UCSD-AML1 (cell line): ENCODE measurements around the gene ARL5C.

ENCODE experiments used
- DNase-seq: peaks from one replicate; lab custom pipeline; 2025; ENCODE audit not compliant: unreplicated experiment; lab: John Stamatoyannopoulos, UW

ARL5C gene

GRCh38 chr17:39194089-39194984, 28.4 kb upstream of the ARL5C start:
- no peak for DNase-seq

- DNase-seq: no peak
Measured at GRCh38 chr17:39193346-39193745, 27.4 kb upstream of the ARL5C start.

- no peak for DNase-seq
Measured at GRCh38 chr17:39192901-39193300, 26.9 kb upstream of the ARL5C start.

- DNase-seq: no peak
Measured at GRCh38 chr17:39191750-39192510, 26.0 kb upstream of the ARL5C start.

GRCh38 chr17:39187152-39187830, 21.3 kb upstream of the ARL5C start:
- DNase-seq: peak; percentile 41

GRCh38 chr17:39186481-39187002, 20.6 kb upstream of the ARL5C start:
- DNase-seq: no peak

GRCh38 chr17:39183720-39184119, 17.8 kb upstream of the ARL5C start:
- DNase-seq: no peak

DNA sequence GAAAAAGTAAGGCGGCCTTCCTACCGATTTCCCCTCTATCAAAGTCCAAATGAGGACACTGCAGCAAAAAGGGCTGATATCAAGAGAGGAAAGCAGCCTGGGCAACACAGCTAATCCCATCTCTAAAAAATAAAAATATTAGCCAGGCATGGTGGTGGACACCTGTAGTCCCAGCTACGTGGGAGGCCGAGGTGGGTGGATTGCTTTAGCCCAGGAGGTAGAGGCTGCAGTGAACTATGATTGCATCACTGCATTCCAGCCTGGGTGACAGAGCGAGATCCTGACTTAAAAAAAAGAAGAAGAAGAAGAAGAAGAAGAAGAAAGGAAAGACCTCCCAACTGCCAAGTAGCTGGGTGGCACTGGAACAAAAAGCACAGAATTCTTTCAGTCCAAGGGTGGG, 17.1 kb upstream of the ARL5C start:
- no peak for DNase-seq

DNA sequence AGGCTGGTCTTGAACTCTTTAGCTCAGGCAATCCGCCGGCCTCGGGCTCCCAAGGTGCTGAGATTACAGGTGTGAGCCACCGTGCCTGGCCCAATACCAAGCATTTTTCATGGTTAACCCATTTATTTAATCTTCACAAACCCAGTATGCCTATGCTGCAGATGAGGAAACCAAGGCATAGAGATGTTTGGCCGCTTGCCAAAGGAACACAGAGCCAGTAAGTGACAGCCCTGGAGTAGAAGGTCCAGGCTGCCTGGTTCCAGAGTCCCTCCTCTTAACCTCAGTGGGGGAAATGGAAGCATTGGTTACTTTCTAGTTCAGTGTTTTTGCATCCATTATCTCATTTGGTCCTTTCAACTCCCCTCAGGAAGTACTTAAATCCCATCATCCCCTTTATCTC, 15.3 kb upstream of the ARL5C start:
- no peak for DNase-seq

DNA sequence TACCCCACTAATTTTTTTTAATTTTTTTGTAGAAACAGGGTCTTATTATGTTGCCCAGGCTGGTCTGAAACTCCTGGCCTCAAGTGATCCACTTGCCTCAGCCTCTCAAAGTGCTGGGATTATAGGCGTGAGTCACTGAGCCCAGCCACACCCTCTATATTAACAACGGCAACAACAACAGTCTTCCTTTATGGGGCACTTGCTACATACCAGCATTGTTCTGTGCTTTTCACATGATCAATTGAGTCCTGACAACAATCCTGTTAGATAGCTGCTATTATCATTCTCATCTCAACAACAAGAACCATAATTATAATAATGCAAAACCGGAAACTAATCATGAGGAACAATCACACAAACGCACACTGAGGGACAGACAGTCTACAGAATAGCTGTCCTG, 12.6 kb upstream of the ARL5C start:
- no peak for DNase-seq

DNA sequence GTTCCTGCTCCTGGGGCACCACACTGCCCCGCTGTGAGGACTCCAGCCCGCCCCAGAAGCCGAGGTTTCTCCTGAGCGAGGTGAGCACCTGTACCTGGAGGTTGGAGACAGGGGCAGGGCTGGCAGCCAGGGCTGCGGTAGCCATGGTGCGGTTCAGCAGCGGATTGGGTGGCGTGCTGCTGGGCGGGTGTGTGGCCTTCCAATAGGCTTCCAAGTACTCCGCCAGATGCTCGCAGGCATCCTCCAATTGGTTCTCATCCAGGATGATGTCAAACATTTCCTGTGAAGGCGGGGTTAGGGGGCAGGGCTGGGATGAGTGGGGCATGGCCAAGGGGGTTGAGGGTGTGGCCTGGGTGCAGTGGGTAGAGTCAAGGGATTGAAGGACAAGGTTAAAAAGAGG, 11.3 kb upstream of the ARL5C start:
- DNase-seq: no peak

GRCh38 chr17:39175695-39176093, 9.7 kb upstream of the ARL5C start:
- DNase-seq: no peak

DNA sequence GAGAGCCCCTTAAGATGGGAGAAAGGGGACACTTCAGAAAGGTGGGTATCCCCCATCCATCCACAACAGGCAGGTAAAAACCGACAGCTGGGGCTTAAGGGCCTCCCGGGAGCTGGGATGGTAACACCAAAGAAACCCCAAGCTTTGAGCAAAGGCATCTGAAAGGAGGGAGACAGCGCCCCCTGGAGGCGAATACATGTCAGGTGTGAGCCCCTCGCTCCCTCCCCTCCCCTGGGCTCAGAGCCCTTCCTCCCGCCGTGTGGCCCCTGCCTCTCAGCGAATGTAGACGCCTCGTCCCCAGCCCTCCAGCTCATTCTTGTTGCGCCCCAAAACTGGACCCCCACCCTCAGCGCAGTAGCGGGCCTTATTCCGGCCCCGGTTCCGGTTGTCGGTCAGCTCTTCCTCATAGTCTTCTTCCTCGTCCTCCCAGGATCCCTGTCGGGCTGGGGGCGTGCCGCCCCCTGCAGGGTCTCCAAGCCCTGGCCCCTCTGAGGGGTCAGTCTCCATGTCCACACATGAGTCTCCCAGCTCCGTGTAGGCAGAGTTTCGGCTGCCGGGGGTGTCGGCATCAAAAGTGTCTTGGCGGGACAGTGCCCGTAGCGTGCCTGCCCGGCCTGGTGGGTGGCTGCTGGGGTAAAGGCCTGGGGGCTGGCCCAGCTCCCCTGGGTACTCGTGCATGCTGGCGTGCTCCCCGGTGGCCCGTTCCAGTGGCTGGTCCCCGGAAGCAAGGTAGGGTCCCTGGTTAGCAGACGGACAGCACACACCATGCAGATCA, 9.1 kb upstream of the ARL5C start:
- peak; percentile 73 for DNase-seq

DNA sequence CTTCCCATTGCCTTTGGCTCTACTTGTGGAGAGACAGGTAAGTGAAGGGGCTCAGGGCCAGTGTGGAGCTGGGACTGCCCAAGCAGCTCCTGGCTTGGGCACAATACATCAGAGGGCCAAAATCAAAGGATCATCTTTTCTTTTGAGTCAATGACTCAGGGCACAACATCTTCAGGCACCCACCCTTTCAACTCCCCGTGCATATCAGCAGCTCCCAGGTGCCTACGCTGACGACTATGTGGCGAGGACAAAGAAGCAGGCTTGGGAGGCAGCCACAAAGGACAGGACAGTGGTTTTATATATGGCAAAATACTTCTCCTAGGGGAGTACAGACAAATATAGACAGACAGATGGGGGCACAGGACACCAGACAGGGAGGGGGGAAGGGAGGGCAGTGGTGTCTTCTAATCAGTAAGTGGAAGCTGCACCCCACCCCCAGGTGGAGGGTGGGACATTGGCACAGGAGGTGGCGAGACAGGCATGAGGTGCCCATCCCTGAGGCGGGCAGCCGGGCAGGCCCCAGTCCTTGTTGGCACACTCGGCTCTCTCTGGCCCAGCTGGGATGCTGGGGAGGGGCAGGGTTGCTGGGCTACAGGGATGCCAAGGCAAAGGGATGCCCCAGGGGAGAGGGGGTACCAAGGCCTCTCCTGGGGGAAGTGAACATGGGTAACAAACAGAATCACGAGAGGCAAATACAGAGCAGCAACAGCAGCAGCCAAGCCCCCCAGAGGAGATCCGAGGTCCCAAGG, 7.7 kb upstream of the ARL5C start:
- DNase-seq: no peak

DNA sequence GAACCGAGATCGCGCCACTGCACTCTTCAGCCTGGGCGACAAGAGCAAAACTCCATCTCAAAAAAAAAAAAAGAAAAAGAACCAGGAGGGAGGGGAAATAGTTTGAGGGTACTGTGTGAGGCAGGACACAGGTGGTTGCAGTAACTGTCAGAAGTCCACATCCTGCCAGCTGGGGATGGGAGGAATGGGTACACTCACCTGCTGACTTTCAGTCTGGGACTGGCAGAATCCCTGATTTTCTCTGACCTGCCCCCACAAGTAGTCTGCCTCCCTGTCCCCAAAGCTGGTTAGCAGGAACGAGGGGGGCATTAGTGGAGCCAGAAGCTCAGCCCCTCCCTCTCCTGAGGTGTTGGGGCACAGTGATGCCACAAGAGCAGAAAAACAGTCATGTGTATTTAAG, 7.1 kb upstream of the ARL5C start:
- DNase-seq: no peak

- no peak for DNase-seq
Measured at GRCh38 chr17:39171933-39172332, 6.0 kb upstream of the ARL5C start.

GRCh38 chr17:39170558-39170957, 4.6 kb upstream of the ARL5C start:
- no peak for DNase-seq

- DNase-seq: no peak
Measured at GRCh38 chr17:39170109-39170508, 4.1 kb upstream of the ARL5C start.

- DNase-seq: no peak
Measured at GRCh38 chr17:39169518-39169917, 3.6 kb upstream of the ARL5C start.

DNA sequence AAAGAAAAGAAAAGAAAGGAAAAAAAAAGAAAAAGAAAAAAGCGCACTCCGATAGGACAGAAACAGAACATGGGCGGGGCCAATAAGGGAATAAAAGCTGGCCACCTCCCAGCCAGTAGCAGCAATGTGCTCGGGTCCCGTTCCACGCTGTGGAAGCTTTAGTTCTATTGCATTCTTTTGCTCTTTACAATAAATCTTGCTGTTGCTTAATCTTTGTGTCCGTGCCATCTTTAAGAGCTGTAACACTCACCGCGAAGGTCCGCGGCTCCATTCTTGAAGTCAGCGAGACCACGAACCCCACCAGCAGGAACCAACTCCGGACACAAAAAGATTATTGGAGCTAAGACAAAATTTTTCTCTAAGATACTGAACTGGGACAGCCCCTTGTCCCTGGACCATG, 3.1 kb upstream of the ARL5C start:
- no peak for DNase-seq
